Measurements from ENCODE around the gene AFF3. TPM values are rescaled to one million over a fixed set of nuclear protein-coding genes. Genes with fewer than 3 reads are reported as not detected.

Gene AFF3
- total and polyA plus RNA-seq, 10 of the 15 experiments (the other 5 are each of a cell fraction or from before 2014, with no cell fraction given) = 0.26 to 5.5 (median 3.0) TPM

DNA sequence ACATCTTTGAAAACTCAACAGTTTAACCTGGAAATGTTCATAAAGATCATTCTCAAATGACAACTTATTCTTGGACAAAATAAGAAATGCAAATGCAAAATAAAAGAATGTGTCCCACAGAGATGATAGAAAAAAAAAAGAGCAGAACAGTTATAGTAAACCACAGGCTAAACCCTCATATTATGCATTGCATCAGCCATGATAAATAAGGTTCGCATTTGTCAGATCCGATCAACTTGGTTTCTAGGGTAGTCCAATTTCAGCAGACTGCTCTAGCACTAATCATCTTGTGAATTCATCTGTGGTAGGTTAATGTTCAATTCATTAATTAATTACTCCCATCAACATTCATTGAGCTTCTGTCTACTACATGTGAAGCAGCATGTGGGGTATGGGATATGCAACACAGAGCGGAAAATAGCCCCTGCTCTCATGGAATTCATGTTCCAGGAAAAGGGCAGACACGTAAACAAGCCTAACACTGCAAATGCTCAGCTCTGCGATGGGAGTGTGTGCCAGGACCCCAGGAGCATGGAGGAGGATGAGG lies 336.4 kb downstream of the AFF3 start (continued):
- TF ChIP-seq, protein P1, sequence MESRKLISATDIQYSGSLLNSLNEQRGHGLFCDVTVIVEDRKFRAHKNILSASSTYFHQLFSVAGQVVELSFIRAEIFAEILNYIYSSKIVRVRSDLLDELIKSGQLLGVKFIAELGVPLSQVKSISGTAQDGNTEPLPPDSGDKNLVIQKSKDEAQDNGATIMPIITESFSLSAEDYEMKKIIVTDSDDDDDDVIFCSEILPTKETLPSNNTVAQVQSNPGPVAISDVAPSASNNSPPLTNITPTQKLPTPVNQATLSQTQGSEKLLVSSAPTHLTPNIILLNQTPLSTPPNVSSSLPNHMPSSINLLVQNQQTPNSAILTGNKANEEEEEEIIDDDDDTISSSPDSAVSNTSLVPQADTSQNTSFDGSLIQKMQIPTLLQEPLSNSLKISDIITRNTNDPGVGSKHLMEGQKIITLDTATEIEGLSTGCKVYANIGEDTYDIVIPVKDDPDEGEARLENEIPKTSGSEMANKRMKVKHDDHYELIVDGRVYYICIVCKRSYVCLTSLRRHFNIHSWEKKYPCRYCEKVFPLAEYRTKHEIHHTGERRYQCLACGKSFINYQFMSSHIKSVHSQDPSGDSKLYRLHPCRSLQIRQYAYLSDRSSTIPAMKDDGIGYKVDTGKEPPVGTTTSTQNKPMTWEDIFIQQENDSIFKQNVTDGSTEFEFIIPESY (IDR thresholded peaks at IDR 0.05) = no peak
- TF ChIP-seq HCFC1 (IDR thresholded peaks at IDR 0.05; ENCODE audit: low read length) (no peak), ATF2 (IDR thresholded peaks at IDR 0.05; ENCODE audit: low read length) (no peak), SMAD5 (IDR thresholded peaks at IDR 0.05; ENCODE audit: low read depth) (no peak), HDAC6 (IDR thresholded peaks at IDR 0.05; ENCODE audit: unreplicated experiment) (no peak), ZNF384 (IDR thresholded peaks at IDR 0.05; ENCODE audit: borderline replicate concordance, low read depth, low read length) (no peak), IKZF1 (conservative IDR thresholded peaks at IDR 0.05) (no peak), ETV6 (conservative IDR thresholded peaks at IDR 0.05 in 1 of 2, IDR thresholded peaks at IDR 0.05 in 1 of 2; ENCODE audit: borderline replicate concordance in 1 of 2, low read depth in 1 of 2) (no peak), BRCA1 (IDR thresholded peaks at IDR 0.05; ENCODE audit: low read depth, low read length) (no peak), SUZ12 (IDR thresholded peaks at IDR 0.05; ENCODE audit: unreplicated experiment) (no peak), EP300 (IDR thresholded peaks at IDR 0.05; ENCODE audit: borderline replicate concordance in 1 of 2, control insufficient read depth in 1 of 2, low read depth in 2 of 2, low read length in 2 of 2) (no peak)

All from GM12878 (cell line).